Astrocyte of the cerebellum (primary cell): ENCODE measurements around the gene ZNF689.

Source experiments
- DNase-seq: peaks from one replicate; pipeline ENCODE4 v3.0.0-alpha.2; 2011; ENCODE audit warnings: low read depth
- H3K4me3 ChIP-seq: 2 replicates; pipeline ENCODE4 v1.5.1; 2011; ENCODE audit warnings: mild to moderate bottlenecking, low read depth, low read length, moderate library complexity
- CTCF ChIP-seq: IDR thresholded peaks from 2 replicates; pipeline ENCODE4 v1.5.1; 2012; ENCODE audit warnings: low read length, low read depth, moderate library complexity, mild to moderate bottlenecking; ENCODE audit errors: missing control alignments
- in situ Hi-C: cut with HindIII; loops from 2 replicates; pipeline ENCODE4 v1.10.0; 2017; ENCODE audit warnings: low sequenced_read_pairs

Gene ZNF689

GRCh38 chr16:30609926-30610839, at the start of gene ZNF689:
Gene ZNF689 (minus strand): TSS chr16:30610389. CDS start chr16:30610041, 348 bp downstream.
- in situ Hi-C loops = no loop called here

GRCh38 chr16:30658731-30659506, 48.7 kb upstream of the ZNF689 start:
- peak; percentile 93 for DNase-seq
- H3K4me3 ChIP-seq = peak overlapping the region; percentile 82
- TF ChIP-seq CTCF = no peak
- in situ Hi-C loops = no loop called here

More at GRCh38 chr16:30609926-30610839, at the start of gene ZNF689:
- TF ChIP-seq CTCF = no peak
- peak within 1 kb of the TSS; percentile 66 for H3K4me3 ChIP-seq
- peak; percentile 97 for DNase-seq

- DNase-seq = peak; percentile 100
- in situ Hi-C loops = no loop called here
- H3K4me3 ChIP-seq = peak within 1 kb of the TSS; percentile 82
- TF ChIP-seq CTCF = peak; percentile 77
These were observed 47.9 kb upstream of the ZNF689 start, which contains the start of gene FBRS for GRCh38 chr16:30657866-30658730. Gene FBRS (plus strand): TSS chr16:30658431. CDS start chr16:30659519, 1,088 bp downstream.

- TF ChIP-seq CTCF = no peak
- peak overlapping the region; percentile 44 for H3K4me3 ChIP-seq
- no peak for DNase-seq
- in situ Hi-C loops = no loop called here
These were observed 47.0 kb upstream of the ZNF689 start for GRCh38 chr16:30656974-30657865.

- no peak for DNase-seq
- in situ Hi-C loops = no loop called here
- TF ChIP-seq CTCF = no peak
- H3K4me3 ChIP-seq = no peak overlapping the region
These were observed 46.2 kb upstream of the ZNF689 start for GRCh38 chr16:30656388-30656787.
